ENCODE results near the gene SLC18A2. TPM values are rescaled to one million over a fixed set of nuclear protein-coding genes. Genes with fewer than 3 reads are reported as not detected.

SLC18A2 gene
- total RNA-seq, 2 donors from 2014 or later = 1.2 to 1.6 TPM

- no peak for TF ChIP-seq CTCF (IDR thresholded peaks at IDR 0.05)
- Histone ChIP-seq H3K9me3 (no peaks in the 10 kb centered on the region), H3K27me3 (no peaks in the 10 kb centered on the region), H3K4me1 (no peaks in the 10 kb centered on the region), H3K27ac (no peak overlapping the region), H3K9ac (ENCODE audit: low read depth in 2 of 2, low read length in 2 of 2) (no peak overlapping the region), H3K4me3 (no peak overlapping the region), H3K36me3 (no peaks in the 10 kb centered on the region)
- intact Hi-C loops (cut with DNase I) = no loop called here
- DNase-seq = no peak
These were observed 18.4 kb downstream of the SLC18A2 start for GRCh38 chr10:117259279-117259678.

- no peak for TF ChIP-seq CTCF (IDR thresholded peaks at IDR 0.05)
- Histone ChIP-seq H3K27ac (no peak overlapping the region), H3K27me3 (no peaks in the 10 kb centered on the region), H3K36me3 (no peaks in the 10 kb centered on the region), H3K4me3 (no peak overlapping the region), H3K9me3 (no peaks in the 10 kb centered on the region), H3K9ac (ENCODE audit: low read depth in 2 of 2, low read length in 2 of 2) (no peak overlapping the region), H3K4me1 (no peaks in the 10 kb centered on the region)
- DNase-seq = no peak
- intact Hi-C loops (cut with DNase I) = no loop called here
These were observed 19.2 kb downstream of the SLC18A2 start for GRCh38 chr10:117260084-117260483.

GRCh38 chr10:117261501-117261900 is 20.6 kb downstream of the SLC18A2 start:
- intact Hi-C loops (cut with DNase I) = no loop called here
- Histone ChIP-seq H3K27me3 (no peaks in the 10 kb centered on the region), H3K36me3 (no peaks in the 10 kb centered on the region), H3K4me3 (no peak overlapping the region), H3K9me3 (no peaks in the 10 kb centered on the region), H3K4me1 (no peaks in the 10 kb centered on the region), H3K27ac (no peak overlapping the region), H3K9ac (ENCODE audit: low read depth in 2 of 2, low read length in 2 of 2) (no peak overlapping the region)
- TF ChIP-seq CTCF (IDR thresholded peaks at IDR 0.05) = no peak
- no peak for DNase-seq

GRCh38 chr10:117262291-117262902 is 21.5 kb downstream of the SLC18A2 start:
- no peaks in the 10 kb centered on the region for H3K27me3 ChIP-seq
- no peak overlapping the region for H3K27ac ChIP-seq
- no peaks in the 10 kb centered on the region for H3K4me1 ChIP-seq
- H3K4me3 ChIP-seq = no peak overlapping the region
- H3K9me3 ChIP-seq = no peaks in the 10 kb centered on the region
- H3K36me3 ChIP-seq = no peaks in the 10 kb centered on the region
- no peak overlapping the region for H3K9ac ChIP-seq (ENCODE audit: low read depth in 2 of 2, low read length in 2 of 2)
- TF ChIP-seq CTCF (IDR thresholded peaks at IDR 0.05) = no peak
- intact Hi-C loops (cut with DNase I) = no loop called here
- no peak for DNase-seq

- DNase-seq = no peak
- intact Hi-C loops (cut with DNase I) = no loop called here
- H3K9me3 ChIP-seq = no peaks in the 10 kb centered on the region
- H3K27me3 ChIP-seq = no peaks in the 10 kb centered on the region
- H3K4me3 ChIP-seq = no peak overlapping the region
- no peaks in the 10 kb centered on the region for H3K4me1 ChIP-seq
- no peak overlapping the region for H3K27ac ChIP-seq
- H3K36me3 ChIP-seq = no peaks in the 10 kb centered on the region
- TF ChIP-seq CTCF (IDR thresholded peaks at IDR 0.05) = no peak
- no peak overlapping the region for H3K9ac ChIP-seq (ENCODE audit: low read depth in 2 of 2, low read length in 2 of 2)
These were observed 22.0 kb downstream of the SLC18A2 start for GRCh38 chr10:117262903-117263293.
